HG03095 (cell line): ENCODE measurements around the gene ULK1.

ENCODE experiments used
- ATAC-seq: cut with Tn5 transposase; IDR thresholded peaks from one replicate; pipeline ENCODE4 v1.9.1; 2021; ENCODE audit warnings: moderate library complexity; ENCODE audit not compliant: unreplicated experiment

ULK1 gene

GRCh38 chr12:131907379-131908091 is 13.1 kb downstream of the ULK1 start:
- no peak for ATAC-seq

GRCh38 chr12:131908092-131909080 is 14.0 kb downstream of the ULK1 start:
- ATAC-seq = no peak

- ATAC-seq = no peak
Measured at GRCh38 chr12:131909081-131909751, 14.8 kb downstream of the ULK1 start.

- ATAC-seq = no peak
Measured at GRCh38 chr12:131909752-131910219, 15.4 kb downstream of the ULK1 start.

- no peak for ATAC-seq
Measured at GRCh38 chr12:131910302-131911027, 16.0 kb downstream of the ULK1 start.

GRCh38 chr12:131911028-131911650 is 16.7 kb downstream of the ULK1 start:
- ATAC-seq = no peak

GRCh38 chr12:131911851-131912477 is 17.5 kb downstream of the ULK1 start:
- ATAC-seq = no peak

- no peak for ATAC-seq
Measured at GRCh38 chr12:131912518-131913274, 18.3 kb downstream of the ULK1 start.

- no peak for ATAC-seq
Measured at GRCh38 chr12:131913666-131914065, 19.2 kb downstream of the ULK1 start.

GRCh38 chr12:131914179-131914702 is 19.8 kb downstream of the ULK1 start:
- no peak for ATAC-seq

- no peak for ATAC-seq
Measured at GRCh38 chr12:131915000-131915689, 20.7 kb downstream of the ULK1 start.

GRCh38 chr12:131915823-131916222 is 21.4 kb downstream of the ULK1 start:
- no peak for ATAC-seq

GRCh38 chr12:131916306-131917138 is 22.1 kb downstream of the ULK1 start:
- no peak for ATAC-seq

GRCh38 chr12:131917139-131917710 is 22.8 kb downstream of the ULK1 start:
- ATAC-seq = no peak

- no peak for ATAC-seq
Measured at GRCh38 chr12:131917711-131918306, 23.4 kb downstream of the ULK1 start.

- ATAC-seq = no peak
Measured at GRCh38 chr12:131918311-131919050, 24.1 kb downstream of the ULK1 start.
